Measurements from ENCODE around the gene CCDC121. TPM values are rescaled to one million over a fixed set of nuclear protein-coding genes. Genes with fewer than 3 reads are reported as not detected.

CCDC121 gene
- total RNA-seq, 3 donors from 2014 or later (not counting 1 experiment from before 2014, with no cell fraction given), result 0.25 to 0.58 (median 0.42) TPM

DNA sequence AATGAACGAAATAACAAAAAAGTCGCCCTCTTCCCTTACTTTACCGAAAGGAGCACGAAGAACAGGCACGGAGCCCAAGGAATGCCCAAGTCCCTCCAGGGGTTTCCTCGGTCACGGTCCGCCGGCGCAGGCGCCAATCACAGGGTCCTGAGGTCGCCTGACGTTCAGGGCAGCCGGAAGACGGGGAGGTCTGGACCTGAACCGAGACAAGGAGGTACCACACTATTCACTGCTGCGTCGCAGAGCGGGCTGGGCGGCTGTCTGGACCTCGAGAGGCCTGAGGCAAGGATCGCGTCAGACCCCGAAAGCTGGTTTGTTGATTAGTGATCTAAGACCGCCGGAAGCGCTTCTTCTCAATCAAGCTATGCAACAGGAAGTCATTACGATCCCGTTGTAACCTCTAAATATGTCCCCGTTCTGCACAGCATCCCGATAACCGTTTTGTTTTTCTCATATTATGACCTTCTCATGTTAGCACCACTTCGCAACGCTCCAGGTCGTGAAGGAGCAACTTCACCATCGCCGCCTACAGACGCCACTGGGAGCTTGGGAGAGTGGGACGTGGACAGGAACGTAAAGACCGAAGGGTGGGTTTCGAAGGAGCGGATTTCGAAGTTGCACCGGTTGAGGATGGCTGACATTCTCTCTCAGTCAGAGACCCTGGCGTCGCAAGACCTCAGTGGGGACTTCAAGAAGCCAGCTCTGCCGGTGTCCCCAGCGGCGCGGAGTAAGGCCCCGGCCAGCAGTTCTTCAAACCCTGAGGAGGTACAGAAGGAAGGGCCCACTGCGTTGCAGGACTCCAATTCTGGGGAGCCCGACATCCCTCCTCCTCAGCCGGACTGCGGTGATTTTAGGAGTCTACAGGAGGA is 34.7 kb upstream of the CCDC121 start, which contains the start of the genes SLC4A1AP and SUPT7L:
Gene SLC4A1AP, plus strand, starts transcription at position 605 of the 869 bp plus-strand sequence. Its CDS starts 26 bp downstream, at position 631.
Gene SUPT7L, minus strand, starts transcription at position 330 of the 869 bp plus-strand sequence. CDS start 1,422 bp downstream, outside the sequence.
- Mint-ChIP-seq H3K4me1 (peaks cover 37 to 49% of the 10 kb centered on the region in 2 donors), H3K27ac (peak within 1 kb of the TSS; percentile 99), H3K27me3 (ENCODE audit: low read depth in 2 of 2) (no peaks in the 10 kb centered on the region), H3K36me3 (peaks cover 13% of the 10 kb centered on the region), H3K4me3 (peak within 1 kb of the TSS; percentile 99), H3K9me3 (no peaks in the 10 kb centered on the region)
- H3K27me3 ChIP-seq (ENCODE audit: control insufficient read depth, insufficient read depth, low read length), result no peaks in the 10 kb centered on the region
- peaks cover 22% of the 10 kb centered on the region for H3K4me1 ChIP-seq (ENCODE audit: control insufficient read depth, insufficient read depth, low read length)
- H3K9me3 ChIP-seq (ENCODE audit: control insufficient read depth, insufficient read depth, low read length), result no peaks in the 10 kb centered on the region
- peak within 1 kb of the TSS; percentile 94 for H3K4me3 ChIP-seq (ENCODE audit: low read length)
- TF ChIP-seq, protein P1, sequence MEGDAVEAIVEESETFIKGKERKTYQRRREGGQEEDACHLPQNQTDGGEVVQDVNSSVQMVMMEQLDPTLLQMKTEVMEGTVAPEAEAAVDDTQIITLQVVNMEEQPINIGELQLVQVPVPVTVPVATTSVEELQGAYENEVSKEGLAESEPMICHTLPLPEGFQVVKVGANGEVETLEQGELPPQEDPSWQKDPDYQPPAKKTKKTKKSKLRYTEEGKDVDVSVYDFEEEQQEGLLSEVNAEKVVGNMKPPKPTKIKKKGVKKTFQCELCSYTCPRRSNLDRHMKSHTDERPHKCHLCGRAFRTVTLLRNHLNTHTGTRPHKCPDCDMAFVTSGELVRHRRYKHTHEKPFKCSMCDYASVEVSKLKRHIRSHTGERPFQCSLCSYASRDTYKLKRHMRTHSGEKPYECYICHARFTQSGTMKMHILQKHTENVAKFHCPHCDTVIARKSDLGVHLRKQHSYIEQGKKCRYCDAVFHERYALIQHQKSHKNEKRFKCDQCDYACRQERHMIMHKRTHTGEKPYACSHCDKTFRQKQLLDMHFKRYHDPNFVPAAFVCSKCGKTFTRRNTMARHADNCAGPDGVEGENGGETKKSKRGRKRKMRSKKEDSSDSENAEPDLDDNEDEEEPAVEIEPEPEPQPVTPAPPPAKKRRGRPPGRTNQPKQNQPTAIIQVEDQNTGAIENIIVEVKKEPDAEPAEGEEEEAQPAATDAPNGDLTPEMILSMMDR (IDR thresholded peaks at IDR 0.05), result no peak
- WGBS (ENCODE audit: insufficient coverage), result under 1% methylated on average over 56 of the region's 56 CpGs
- peaks cover 39% of the 10 kb centered on the region for H3K36me3 ChIP-seq (ENCODE audit: control insufficient read depth, insufficient read depth, low read length)
- H3K27ac ChIP-seq (ENCODE audit: low read length), result peak within 1 kb of the TSS; percentile 99
- DNase-seq (peak; percentile 78 to 90), ATAC-seq (peak; percentile 81 to 89 (median 87))
- intact Hi-C loops (cut with micrococcal nuclease), result loop anchor here (5.0 kb wide), 1 partner anchor 36 kb away; the partner anchor contains the start of genes CCDC121 and GPN1

DNA sequence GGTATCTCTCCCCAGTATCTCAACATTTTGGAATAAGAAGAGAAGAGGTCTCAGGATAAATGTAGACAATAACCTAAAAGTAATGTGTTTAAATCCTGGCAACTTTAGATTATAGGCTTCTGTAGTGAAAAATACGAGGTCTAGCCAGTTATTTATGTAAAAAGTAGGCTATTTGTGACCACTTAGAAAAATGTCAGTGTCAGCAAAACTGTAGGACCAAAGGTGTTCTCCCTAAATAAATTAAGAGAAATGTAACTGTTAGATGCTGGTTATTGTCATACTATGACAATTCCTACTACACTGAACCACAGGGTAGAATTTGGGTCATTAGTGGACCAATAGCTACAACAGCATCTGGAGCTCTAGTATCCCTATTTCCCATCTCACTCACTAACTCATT is 32.6 kb upstream of the CCDC121 start:
- peaks cover 37 to 47% of the 10 kb centered on the region in 2 donors for H3K4me1 Mint-ChIP-seq

DNA sequence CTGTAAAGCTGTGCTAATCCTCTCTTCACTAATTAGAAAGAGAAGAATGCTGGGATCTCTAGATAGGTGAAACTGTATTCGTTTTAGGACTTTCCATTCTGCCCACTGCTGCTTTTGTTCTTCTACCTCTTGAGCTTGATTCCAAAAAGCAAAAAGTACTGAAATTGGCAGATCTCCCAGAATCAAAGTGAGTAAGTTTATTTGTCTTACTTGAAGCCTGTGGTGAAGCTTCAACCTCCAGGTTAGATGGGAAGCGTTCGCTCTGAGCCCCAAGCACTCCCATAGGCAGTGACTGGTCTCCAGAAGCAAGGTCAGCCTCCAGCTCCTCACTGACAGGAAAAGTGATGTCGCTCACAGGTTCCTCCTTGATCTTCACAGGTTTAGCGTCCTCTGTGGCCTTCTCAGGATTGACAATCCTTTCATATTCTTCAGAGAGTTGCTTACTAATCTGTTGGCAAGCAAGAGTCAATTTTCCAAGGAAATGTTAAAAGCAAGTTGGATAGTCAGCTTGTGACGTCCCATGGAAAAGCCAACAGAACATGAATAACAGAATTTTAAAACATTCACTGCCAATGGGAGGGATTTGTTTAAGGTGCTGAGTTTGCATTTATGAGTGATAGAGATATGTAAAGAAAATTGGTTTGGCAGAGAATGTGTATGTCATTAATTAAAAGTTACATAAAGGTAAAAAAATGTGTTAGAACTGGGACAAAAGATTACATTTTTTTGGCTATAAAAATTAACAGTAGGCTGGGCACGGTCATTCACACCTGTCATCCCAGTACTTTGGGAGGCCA is 26.5 kb upstream of the CCDC121 start:
- intact Hi-C loops (cut with micrococcal nuclease), result no loop called here
- no peak overlapping the region for H3K4me3 ChIP-seq (ENCODE audit: low read length)
- H3K9me3 Mint-ChIP-seq, result no peaks in the 10 kb centered on the region
- H3K4me1 ChIP-seq (ENCODE audit: control insufficient read depth, insufficient read depth, low read length), result no peaks in the 10 kb centered on the region
- H3K27ac ChIP-seq (ENCODE audit: low read length), result no peak overlapping the region
- H3K4me3 Mint-ChIP-seq, result no peak overlapping the region
- peaks cover 0 to 19% of the 10 kb centered on the region in 2 donors for H3K4me1 Mint-ChIP-seq
- DNase-seq, result no peak
- peaks cover 77% of the 10 kb centered on the region for H3K36me3 ChIP-seq (ENCODE audit: control insufficient read depth, insufficient read depth, low read length)
- no peaks in the 10 kb centered on the region for H3K9me3 ChIP-seq (ENCODE audit: control insufficient read depth, insufficient read depth, low read length)
- ATAC-seq, result no peak
- TF ChIP-seq, protein P1 (IDR thresholded peaks at IDR 0.05), result no peak
- H3K36me3 Mint-ChIP-seq, result peaks cover 17% of the 10 kb centered on the region
- H3K27ac Mint-ChIP-seq, result no peak overlapping the region
- 97% methylated on average over 7 of the region's 7 CpGs for WGBS (ENCODE audit: insufficient coverage)
- no peaks in the 10 kb centered on the region for H3K27me3 Mint-ChIP-seq (ENCODE audit: low read depth in 2 of 2)
- no peaks in the 10 kb centered on the region for H3K27me3 ChIP-seq (ENCODE audit: control insufficient read depth, insufficient read depth, low read length)

More for the DNA sequence above, 32.6 kb upstream of the CCDC121 start:
- peak overlapping the region; percentile 28 for H3K4me3 Mint-ChIP-seq
- Histone ChIP-seq H3K9me3 (ENCODE audit: control insufficient read depth, insufficient read depth, low read length) (no peaks in the 10 kb centered on the region), H3K27me3 (ENCODE audit: control insufficient read depth, insufficient read depth, low read length) (no peaks in the 10 kb centered on the region), H3K36me3 (ENCODE audit: control insufficient read depth, insufficient read depth, low read length) (peaks cover 42% of the 10 kb centered on the region), H3K4me3 (ENCODE audit: low read length) (no peak overlapping the region), H3K4me1 (ENCODE audit: control insufficient read depth, insufficient read depth, low read length) (peaks cover 22% of the 10 kb centered on the region), H3K27ac (ENCODE audit: low read length) (no peak overlapping the region)
- peak overlapping the region in 1 of 2 donors; percentile 99 for H3K27ac Mint-ChIP-seq
- H3K27me3 Mint-ChIP-seq (ENCODE audit: low read depth in 2 of 2), result no peaks in the 10 kb centered on the region
- DNase-seq (no peak), ATAC-seq (no peak)
- no peaks in the 10 kb centered on the region for H3K9me3 Mint-ChIP-seq
- WGBS (ENCODE audit: insufficient coverage), result 85% methylated on average over 1 of the region's 1 CpG
- H3K36me3 Mint-ChIP-seq, result peaks cover 13% of the 10 kb centered on the region
- TF ChIP-seq, protein P1 (IDR thresholded peaks at IDR 0.05), result no peak
- intact Hi-C loops (cut with micrococcal nuclease), result loop anchor here (5.0 kb wide), 1 partner anchor 34 kb away; the partner anchor contains the start of genes CCDC121 and GPN1

All from natural killer cell (primary cell).